ENCODE measurements around the gene PDZD11. TPM values are rescaled to one million over a fixed set of nuclear protein-coding genes. Genes with fewer than 3 reads are reported as not detected.

Gene PDZD11
- total and polyA plus RNA-seq, 2 donors (not counting 3 experiments of a cell fraction or from before 2014, with no cell fraction given) = 45.6 to 76.0 TPM

GRCh38 chrX:70268034-70268433 lies 21.7 kb downstream of the PDZD11 start, which contains the start of gene ARR3:
ARR3 (plus strand) TSS chrX:70268334; CDS start chrX:70269386, 1,052 bp downstream.
- CTCF ChIA-PET = no interaction called here
- H3K27ac ChIP-seq (ENCODE audit: insufficient read depth, low read depth, low read length) = no peak within 1 kb of the TSS
- POLR2A ChIA-PET = no interaction called here

More at GRCh38 chrX:70268034-70268433, 21.7 kb downstream of the PDZD11 start, which contains the start of gene ARR3:
- intact Hi-C loops (cut with micrococcal nuclease) = no loop called here
- FAIRE-seq = no peak
- no TSS peak for BruUV-seq (replicated peaks)
- H3K36me3 ChIP-seq (ENCODE audit: control insufficient read depth in 2 of 2, extremely low read depth in 1 of 2, insufficient read depth in 2 of 2, low read length in 2 of 2) = no peaks in the 10 kb centered on the region
- no peaks in the 10 kb centered on the region for H3K4me1 ChIP-seq (ENCODE audit: control insufficient read depth, extremely low read depth, insufficient read depth, low read length)
- no peaks in the 10 kb centered on the region for H3K27me3 ChIP-seq (ENCODE audit: control insufficient read depth in 2 of 2, insufficient read depth in 2 of 2, low read length in 2 of 2)
- no peak within 1 kb of the TSS for H3K4me2 ChIP-seq (ENCODE audit: insufficient read depth, low read length)
- no peak within 1 kb of the TSS for H2AFZ ChIP-seq (ENCODE audit: low read depth, low read length)
- no peaks in the 10 kb centered on the region for H3K9me1 ChIP-seq (replicated peaks; ENCODE audit: control insufficient read depth, extremely low read depth, insufficient read depth, low read length)
- no peak for DNase-seq (ENCODE audit: low read depth, low spot score)
- H3K9me3 ChIP-seq (replicated peaks; ENCODE audit: control insufficient read depth, insufficient read depth, low read length) = no peaks in the 10 kb centered on the region
- no peak within 1 kb of the TSS for H3K9ac ChIP-seq (replicated peaks; ENCODE audit: extremely low read depth, insufficient read depth, low read length)
- H3K79me2 ChIP-seq (ENCODE audit: control insufficient read depth, insufficient read depth, low read length) = no peaks in the 10 kb centered on the region
- no peaks in the 10 kb centered on the region for H4K20me1 ChIP-seq (replicated peaks; ENCODE audit: control insufficient read depth, extremely low read depth, insufficient read depth, low read length)
- H3K4me3 ChIP-seq (replicated peaks in 1 of 3; ENCODE audit: insufficient read depth in 1 of 3, low read depth in 1 of 3, low read length in 3 of 3) = no peak within 1 kb of the TSS
- dilution Hi-C loops (cut with MboI; ENCODE audit: extremely low pct_ligation_motif_present, low sequenced_read_pairs) = no loop called here
- TF ChIP-seq MYC (IDR thresholded peaks at IDR 0.05; ENCODE audit: low read depth, low read length) (no peak), POLR2A (IDR thresholded peaks at IDR 0.05; ENCODE audit: low read depth, low read length) (no peak), FOS (IDR thresholded peaks at IDR 0.05; ENCODE audit: borderline replicate concordance, insufficient read depth, low read length) (no peak), MAX (IDR thresholded peaks at IDR 0.05; ENCODE audit: insufficient read depth, insufficient read length) (no peak), GATA2 (IDR thresholded peaks at IDR 0.05; ENCODE audit: insufficient read depth, insufficient read length, low read depth, low read length) (no peak), CTCF (IDR thresholded peaks at IDR 0.05; ENCODE audit: extremely low read depth in 1 of 2, insufficient read depth in 1 of 2, low read depth in 1 of 2, low read length in 2 of 2) (no peak), EZH2 (IDR thresholded peaks at IDR 0.05; ENCODE audit: borderline replicate concordance, low read depth, low read length, severe bottlenecking) (no peak), JUN (IDR thresholded peaks at IDR 0.05; ENCODE audit: borderline replicate concordance, insufficient read depth, insufficient read length, low read depth) (no peak), POLR2AphosphoS5 (IDR thresholded peaks at IDR 0.05; ENCODE audit: insufficient read depth, low read depth, low read length) (no peak)
